ENCODE data around the gene PTPRD.

- no peak for TF ChIP-seq ELF1 (IDR thresholded peaks at IDR 0.05; ENCODE audit: borderline replicate concordance, low read depth)
- no peak for TF ChIP-seq EZH2 (IDR thresholded peaks at IDR 0.05)
- no peak for TF ChIP-seq ATF3 (IDR thresholded peaks at IDR 0.05)
- TF ChIP-seq POLR2AphosphoS5 (IDR thresholded peaks at IDR 0.05; ENCODE audit: low read depth, low read length) = no peak
- no peak for TF ChIP-seq CEBPB (IDR thresholded peaks at IDR 0.05; ENCODE audit: low read depth)
- no peak for TF ChIP-seq EZH2phosphoT487 (IDR thresholded peaks at IDR 0.05; ENCODE audit: borderline replicate concordance)
- no peak for TF ChIP-seq JUND (IDR thresholded peaks at IDR 0.05)
- no peak for TF ChIP-seq CTCF (IDR thresholded peaks at IDR 0.05 in 2 of 3, conservative IDR thresholded peaks at IDR 0.05 in 1 of 3; ENCODE audit: borderline replicate concordance in 1 of 3, insufficient read depth in 1 of 3, low read depth in 2 of 3, low read length in 2 of 3)
- no peak for TF ChIP-seq SP1 (IDR thresholded peaks at IDR 0.05; ENCODE audit: low read depth)
- TF ChIP-seq, protein P1, sequence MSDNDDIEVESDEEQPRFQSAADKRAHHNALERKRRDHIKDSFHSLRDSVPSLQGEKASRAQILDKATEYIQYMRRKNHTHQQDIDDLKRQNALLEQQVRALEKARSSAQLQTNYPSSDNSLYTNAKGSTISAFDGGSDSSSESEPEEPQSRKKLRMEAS (IDR thresholded peaks at IDR 0.05) = no peak
- TF ChIP-seq SIN3A (IDR thresholded peaks at IDR 0.05; ENCODE audit: low read depth) = no peak
- TF ChIP-seq, protein P2, sequence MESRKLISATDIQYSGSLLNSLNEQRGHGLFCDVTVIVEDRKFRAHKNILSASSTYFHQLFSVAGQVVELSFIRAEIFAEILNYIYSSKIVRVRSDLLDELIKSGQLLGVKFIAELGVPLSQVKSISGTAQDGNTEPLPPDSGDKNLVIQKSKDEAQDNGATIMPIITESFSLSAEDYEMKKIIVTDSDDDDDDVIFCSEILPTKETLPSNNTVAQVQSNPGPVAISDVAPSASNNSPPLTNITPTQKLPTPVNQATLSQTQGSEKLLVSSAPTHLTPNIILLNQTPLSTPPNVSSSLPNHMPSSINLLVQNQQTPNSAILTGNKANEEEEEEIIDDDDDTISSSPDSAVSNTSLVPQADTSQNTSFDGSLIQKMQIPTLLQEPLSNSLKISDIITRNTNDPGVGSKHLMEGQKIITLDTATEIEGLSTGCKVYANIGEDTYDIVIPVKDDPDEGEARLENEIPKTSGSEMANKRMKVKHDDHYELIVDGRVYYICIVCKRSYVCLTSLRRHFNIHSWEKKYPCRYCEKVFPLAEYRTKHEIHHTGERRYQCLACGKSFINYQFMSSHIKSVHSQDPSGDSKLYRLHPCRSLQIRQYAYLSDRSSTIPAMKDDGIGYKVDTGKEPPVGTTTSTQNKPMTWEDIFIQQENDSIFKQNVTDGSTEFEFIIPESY (IDR thresholded peaks at IDR 0.05; ENCODE audit: extremely low read depth, insufficient replicate concordance, low read length) = no peak
- no peak for TF ChIP-seq YY1 (IDR thresholded peaks at IDR 0.05; ENCODE audit: extremely low read depth, insufficient replicate concordance, low read depth, low read length)
Observed at GRCh38 chr9:8301296-8301695, 2311.5 kb downstream of the PTPRD start.
